ENCODE data around the gene PROC. TPM values are rescaled to one million over a fixed set of nuclear protein-coding genes. Genes with fewer than 3 reads are reported as not detected.

The PROC gene
- total RNA-seq, 4 donors from 2014 or later: not detected

- TF ChIP-seq CTCF (IDR thresholded peaks at IDR 0.05; ENCODE audit: low read depth): no peak
Measured at GRCh38 chr2:127453013-127453391, 34.8 kb downstream of the PROC start.

GRCh38 chr2:127453392-127454171 lies 35.4 kb downstream of the PROC start:
- TF ChIP-seq CTCF (IDR thresholded peaks at IDR 0.05; ENCODE audit: low read depth): no peak

GRCh38 chr2:127454595-127455565 lies 36.7 kb downstream of the PROC start:
- no peak for TF ChIP-seq CTCF (IDR thresholded peaks at IDR 0.05; ENCODE audit: low read depth)

GRCh38 chr2:127455566-127456493 lies 37.6 kb downstream of the PROC start:
- no peak for TF ChIP-seq CTCF (IDR thresholded peaks at IDR 0.05; ENCODE audit: low read depth)

- TF ChIP-seq CTCF (IDR thresholded peaks at IDR 0.05; ENCODE audit: low read depth): no peak
Measured at GRCh38 chr2:127456960-127457359, 38.7 kb downstream of the PROC start.

GRCh38 chr2:127462461-127462860 lies 44.2 kb downstream of the PROC start:
- no peak for TF ChIP-seq CTCF (IDR thresholded peaks at IDR 0.05; ENCODE audit: low read depth)
